Left forelimb (tissue), 1 donor: ENCODE measurements around the gene TRABD2B.

Source experiments
- DNase-seq: peaks from one replicate; pipeline ENCODE4 v3.0.0-alpha.2; 2018; ENCODE audit warnings: low spot score

Gene TRABD2B

GRCh38 chr1:47850451-47850850 is 146.7 kb downstream of the TRABD2B start:
- DNase-seq = no peak

GRCh38 chr1:47849591-47850261 is 147.5 kb downstream of the TRABD2B start:
- DNase-seq = peak; percentile 49

GRCh38 chr1:47849005-47849521 is 148.1 kb downstream of the TRABD2B start:
- no peak for DNase-seq

GRCh38 chr1:47847763-47848162 is 149.4 kb downstream of the TRABD2B start:
- DNase-seq = peak; percentile 45

DNA sequence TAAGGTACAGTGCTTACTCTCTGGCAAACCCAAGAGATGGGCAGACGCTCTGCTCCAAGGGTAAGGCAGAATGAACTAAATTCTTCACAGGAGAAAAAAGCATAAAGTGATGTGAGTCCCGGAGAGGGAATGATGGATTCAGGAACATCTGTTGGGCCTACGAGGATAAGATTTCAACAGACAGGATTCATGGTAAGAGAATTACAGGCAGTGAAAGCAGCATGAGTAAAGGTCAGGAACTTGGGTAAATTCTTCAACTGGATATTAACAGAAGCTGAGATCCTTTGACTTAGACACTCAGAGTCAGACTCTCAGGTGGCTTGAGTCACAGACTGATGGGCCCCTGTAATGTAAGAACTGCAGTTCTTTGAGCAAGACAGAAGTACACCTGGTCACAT is 152.6 kb downstream of the TRABD2B start:
- DNase-seq = no peak

- no peak for DNase-seq
These were observed 153.2 kb downstream of the TRABD2B start for GRCh38 chr1:47843781-47844557.

DNA sequence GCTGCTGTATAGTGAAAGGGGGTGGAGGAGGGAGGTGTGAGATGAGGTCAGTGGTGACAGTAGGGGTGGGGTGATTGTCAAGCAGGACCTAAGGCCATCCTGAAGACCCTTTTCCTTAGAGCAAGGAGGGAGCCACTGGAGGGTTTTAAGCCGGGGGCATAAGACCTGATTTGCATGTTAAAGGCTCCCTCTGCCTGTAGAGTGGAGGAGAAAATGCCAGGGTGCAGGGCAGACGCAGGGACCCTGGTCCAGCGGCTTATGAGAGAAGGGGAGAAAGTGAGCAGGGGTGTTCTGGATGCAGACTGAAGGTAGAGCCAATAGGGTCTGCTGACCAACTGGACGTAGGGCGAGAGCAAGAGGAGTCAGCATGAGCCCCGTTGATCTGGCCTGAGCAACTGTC is 154.1 kb downstream of the TRABD2B start:
- no peak for DNase-seq

DNA sequence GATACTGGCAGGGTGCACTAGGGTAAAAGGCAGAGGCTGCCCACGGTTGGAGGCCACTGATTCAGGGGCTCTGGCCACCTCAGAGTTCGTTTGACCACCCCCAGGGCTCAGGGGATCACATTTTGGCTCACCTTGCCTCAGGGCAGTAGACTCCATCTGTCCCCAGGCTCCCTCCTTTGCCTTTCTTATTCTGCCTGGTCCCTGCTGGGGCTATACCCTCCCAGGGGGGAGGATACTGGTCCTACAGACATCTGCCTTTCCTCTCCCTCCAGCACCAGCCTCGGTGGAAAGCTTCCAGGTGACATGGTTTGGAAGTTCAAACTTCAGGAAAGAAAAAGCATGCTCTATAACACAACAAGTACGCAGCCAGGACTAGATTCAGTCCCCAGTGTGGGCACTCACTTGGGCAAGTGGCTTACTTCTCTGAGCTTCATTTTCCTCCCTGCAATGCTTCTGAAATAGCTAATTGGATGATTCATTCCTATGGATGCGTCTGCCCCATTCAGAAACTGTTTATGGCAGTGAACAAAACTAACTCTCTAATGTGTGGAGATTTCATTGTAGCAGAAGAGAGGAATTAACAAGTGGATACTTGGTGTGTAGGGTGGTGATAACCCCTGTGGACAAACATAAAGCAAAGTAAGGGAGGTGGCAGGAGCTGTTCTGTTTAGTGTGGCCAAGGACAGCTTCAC is 154.8 kb downstream of the TRABD2B start:
- DNase-seq = no peak

DNA sequence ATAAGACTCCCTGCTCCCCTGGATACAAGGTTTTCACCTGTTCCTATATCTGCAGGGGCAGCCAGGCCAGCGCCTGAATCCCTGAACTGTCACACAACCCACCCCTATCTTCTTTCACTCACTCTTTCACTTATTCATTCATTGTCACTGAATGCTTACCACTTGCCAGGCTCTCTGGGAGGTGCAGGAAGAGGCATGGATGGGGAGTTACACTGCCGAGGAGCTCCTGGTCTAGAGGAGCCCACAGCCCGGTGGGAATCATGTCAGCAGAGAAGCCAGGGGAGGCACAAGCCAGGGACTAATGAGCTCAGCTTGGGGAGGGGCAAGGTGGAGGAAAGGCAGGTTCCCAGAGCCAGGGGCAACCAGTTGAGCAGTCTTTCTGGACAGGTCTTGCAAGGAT is 155.8 kb downstream of the TRABD2B start:
- DNase-seq = no peak

- DNase-seq = no peak
These were observed 156.6 kb downstream of the TRABD2B start for GRCh38 chr1:47840393-47841190.

- DNase-seq = no peak
These were observed 157.8 kb downstream of the TRABD2B start for GRCh38 chr1:47839433-47839760.

GRCh38 chr1:47838562-47839432 is 158.4 kb downstream of the TRABD2B start:
- no peak for DNase-seq

GRCh38 chr1:47837866-47838561 is 159.2 kb downstream of the TRABD2B start:
- no peak for DNase-seq

DNA sequence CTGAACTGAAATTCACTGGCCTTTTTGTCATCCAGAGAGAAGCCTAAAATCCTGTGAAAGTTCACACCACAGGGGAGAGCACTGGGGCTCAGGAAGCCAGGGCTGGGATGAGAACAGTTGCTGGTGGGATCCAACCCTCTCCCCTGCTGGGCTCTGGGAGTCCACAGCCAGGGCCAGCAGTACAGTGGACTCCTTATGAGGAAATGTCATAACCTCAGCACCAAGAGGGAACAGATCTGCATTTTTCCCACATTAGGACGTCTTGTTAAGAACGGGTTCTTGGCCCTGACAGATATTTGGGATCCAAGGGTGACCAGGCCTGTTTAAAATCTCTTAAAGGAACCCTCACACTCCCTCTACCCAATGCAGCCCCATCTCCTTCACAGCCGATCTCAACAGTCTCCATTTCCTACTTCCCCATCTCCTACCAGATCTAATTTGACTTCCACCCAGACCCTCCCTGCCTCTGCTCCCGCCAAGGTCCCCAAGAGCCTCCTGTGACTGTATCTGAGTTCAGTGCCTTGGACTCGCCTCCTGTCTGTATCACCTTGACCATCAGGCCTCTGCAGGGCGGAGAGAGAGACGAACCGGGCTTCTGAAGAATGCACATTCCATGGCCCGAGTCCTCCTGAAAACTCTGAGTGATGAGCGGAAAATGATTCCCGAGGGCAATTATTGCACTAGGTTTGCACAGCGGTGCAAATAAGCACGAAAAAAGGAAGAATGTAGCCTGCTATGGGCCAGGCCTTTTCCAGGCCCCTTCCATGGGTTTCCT is 159.9 kb downstream of the TRABD2B start:
- no peak for DNase-seq

DNA sequence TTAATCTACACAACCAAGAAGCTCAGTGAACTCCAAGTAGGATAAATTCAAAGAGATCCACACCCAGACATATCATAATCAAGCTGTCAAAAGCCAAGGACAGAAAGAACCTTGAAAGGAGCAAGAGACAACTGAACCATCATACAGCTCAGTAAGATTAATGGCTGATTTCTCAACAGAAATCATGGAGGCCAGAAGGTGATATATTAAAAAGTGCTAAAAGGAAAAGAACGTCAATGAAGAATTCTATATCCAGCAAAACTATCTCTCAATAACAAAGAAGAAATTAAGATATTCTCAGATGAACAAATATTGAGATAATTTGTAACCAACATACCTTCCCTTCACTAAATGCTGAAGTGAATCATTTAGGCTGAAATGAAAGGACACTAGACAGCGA is 161.8 kb downstream of the TRABD2B start:
- DNase-seq = no peak

DNA sequence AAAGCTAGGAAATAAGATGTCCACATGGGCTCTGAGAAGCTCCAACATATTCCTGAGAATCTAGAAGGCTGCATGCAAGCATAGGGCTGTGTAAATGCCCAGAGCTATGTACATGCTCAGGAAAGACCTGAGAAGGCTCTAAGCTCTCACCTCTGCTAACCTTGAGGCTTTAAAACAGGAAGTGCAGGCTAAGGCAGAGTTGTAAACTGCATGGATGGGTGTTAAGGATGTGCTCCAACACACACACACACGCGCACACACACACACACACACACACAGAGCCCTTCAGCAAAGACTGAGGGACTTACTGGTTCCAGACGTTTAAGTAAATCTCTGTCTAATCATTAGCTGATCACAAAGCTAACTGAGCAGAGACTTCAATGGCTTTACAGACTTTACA is 162.9 kb downstream of the TRABD2B start:
- no peak for DNase-seq

DNA sequence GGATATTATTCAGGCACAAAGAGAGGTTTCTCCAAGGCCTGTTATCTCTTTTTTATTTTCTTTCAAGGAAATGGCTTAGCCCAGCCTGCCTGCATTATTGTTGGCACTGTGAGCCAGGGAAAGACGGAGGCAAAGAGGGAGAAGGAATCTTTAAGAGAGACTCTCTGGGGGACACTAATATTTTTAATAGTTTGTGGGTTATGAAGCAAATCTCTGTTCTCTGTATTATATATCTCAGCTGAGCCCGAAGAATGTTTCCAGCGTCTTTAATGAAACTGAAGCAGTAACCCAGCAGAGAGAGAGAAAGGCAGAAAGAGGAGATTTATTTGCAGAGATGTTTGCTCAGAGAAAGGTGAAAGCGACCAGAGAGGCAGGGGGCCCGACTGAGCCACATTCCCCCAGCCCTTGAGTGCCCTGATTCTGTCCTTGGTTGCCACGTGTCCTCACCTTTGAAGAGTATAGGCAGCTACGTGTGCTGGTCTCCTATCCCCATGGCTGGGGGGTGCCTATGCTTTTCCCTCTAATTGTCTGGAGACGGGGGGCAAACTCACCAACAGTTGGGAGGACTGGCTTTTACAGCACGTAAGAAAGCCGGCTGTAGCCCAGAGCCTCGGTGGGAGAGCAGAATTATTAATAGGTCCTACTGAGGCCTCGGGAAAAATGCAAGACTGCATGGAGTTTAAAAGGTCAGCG is 166.4 kb downstream of the TRABD2B start:
- DNase-seq = no peak

DNA sequence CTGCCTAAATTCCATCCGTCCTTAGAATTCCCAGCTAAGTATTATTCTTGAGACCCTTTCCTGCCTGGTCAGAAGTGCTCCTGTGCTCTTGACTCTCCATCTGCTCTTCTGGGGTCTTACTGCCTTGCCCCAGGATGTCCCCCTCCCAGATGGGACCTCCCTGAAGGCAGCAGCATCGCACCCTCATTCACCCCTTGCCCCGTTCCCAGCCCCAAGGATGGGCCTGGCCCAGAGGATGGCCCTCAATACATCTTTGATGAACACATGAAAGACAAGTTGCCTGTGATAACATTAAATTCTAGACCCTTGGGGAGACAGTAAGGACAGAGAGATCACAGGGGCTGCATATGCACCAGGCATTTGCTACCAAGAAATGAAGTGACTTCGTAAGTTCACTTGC is 167.2 kb downstream of the TRABD2B start:
- DNase-seq = no peak

DNA sequence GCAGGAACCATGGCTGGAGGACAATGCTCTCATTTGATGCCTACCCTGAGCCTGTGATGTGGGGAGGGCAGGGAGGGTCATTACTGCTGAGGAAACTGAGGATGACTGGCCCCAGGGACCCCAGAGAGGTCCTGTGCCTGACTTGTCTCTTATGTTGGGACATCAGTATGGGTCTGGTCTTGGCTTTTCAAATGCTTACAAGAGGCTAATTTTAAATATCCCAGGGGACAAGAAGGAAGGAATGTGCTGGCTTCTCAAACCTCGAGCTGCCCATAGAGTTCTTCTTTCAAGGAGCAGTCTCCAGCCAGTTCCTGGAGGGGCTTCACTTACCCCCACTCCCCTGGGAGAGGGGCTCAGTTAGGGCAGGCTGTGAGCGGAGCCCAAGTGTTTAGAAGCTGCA is 168.2 kb downstream of the TRABD2B start:
- no peak for DNase-seq
